Spleen (tissue), 11 donors: ENCODE results near the gene GIPC1. TPM values are rescaled to one million over a fixed set of nuclear protein-coding genes. Genes with fewer than 3 reads are reported as not detected.
A peak's percentile ranks its signal among the peaks of the same experiment; 100 is the strongest.

Source experiments
- DNase-seq: peaks from one replicate; pipeline ENCODE4 v3.0.0-alpha.2; 2020
- H3K27ac ChIP-seq, 8 donors: fragments of 200-600 bp; sonication (generic) in 7 of 8; 1 replicate in 4 of 8; 2 replicates in 4 of 8; pipeline versions ENCODE4 v1.5.0 to v1.8.0; 2016 to 2021; ENCODE audit warnings: inconsistent platforms in 4 of 8, mild to moderate bottlenecking in 4 of 8, moderate library complexity in 1 of 8
- H3K27me3 ChIP-seq, 7 donors: fragments of 200-600 bp; sonication (generic) in 6 of 7; replicated peaks in 1 of 7; 1 replicate in 4 of 7; 2 replicates in 3 of 7; pipeline versions ENCODE4 v1.5.0 to v1.8.0; 2016 to 2021; ENCODE audit warnings: inconsistent platforms in 3 of 7, mild to moderate bottlenecking in 1 of 7
- H3K36me3 ChIP-seq, 6 donors: fragments of 200-600 bp; sonication (generic) in 5 of 6; 1 replicate in 4 of 6; 2 replicates in 2 of 6; pipeline versions ENCODE4 v1.5.0 to v1.8.0; 2016 to 2021; ENCODE audit warnings: inconsistent platforms in 2 of 6
- H3K4me1 ChIP-seq, 6 donors: fragments of 200-600 bp; sonication (generic) in 5 of 6; 1 replicate in 3 of 6; 2 replicates in 3 of 6; pipeline versions ENCODE4 v1.5.0 to v1.8.0; 2016 to 2021; ENCODE audit warnings: inconsistent platforms in 3 of 6
- H3K4me3 ChIP-seq, 8 donors: fragments of 200-600 bp; sonication (generic) in 7 of 8; 1 replicate in 4 of 8; 2 replicates in 4 of 8; pipeline versions ENCODE4 v1.5.0 to v1.8.0; 2016 to 2021; ENCODE audit warnings: inconsistent platforms in 4 of 8, mild to moderate bottlenecking in 4 of 8, moderate library complexity in 2 of 8
- H3K9me3 ChIP-seq, 8 donors: fragments of 200-600 bp; sonication (generic) in 7 of 8; 1 replicate in 4 of 8; 2 replicates in 4 of 8; pipeline versions ENCODE4 v1.5.0 to v1.8.0; 2016 to 2021; ENCODE audit warnings: inconsistent platforms in 4 of 8
- POLR2A ChIP-seq, 3 donors: fragments of 450-650 bp; IDR thresholded peaks; one replicate each; pipeline ENCODE4 v1.5.1; 2017; ENCODE audit warnings: antibody characterized with exemption in 3 of 3, mild to moderate bottlenecking in 1 of 3
- POLR2AphosphoS5 ChIP-seq, 3 donors: sonication (generic); formaldehyde crosslinking; IDR thresholded peaks; one replicate each; pipeline ENCODE4 v1.5.1; 2017; ENCODE audit warnings: antibody characterized with exemption in 3 of 3
- WGBS, 5 donors: extraction: QIAGEN DNeasy Blood & Tissue Kit in 3 of 5; methylation state at CpG; one replicate each; pipeline versions ENCODE4 v1.1.5 to v1.1.7; 2013 to 2018; 5-methylcytosine and 5-hydroxymethylcytosine counted together
- intact Hi-C: fragments of 100-400 bp; cut with DNase I; formaldehyde crosslinking; loops from one replicate; pipeline ENCODE4 v1.15.0; 2023; ENCODE audit warnings: low total_unique reads
- polyA plus RNA-seq, 3 donors: library from polyadenylated mRNA; stranded (reverse); fragments of 200-250 nt; gene quantifications; one replicate each; pipeline ENCODE4 v1.2.1, GENCODE V29; 2013
- total RNA-seq, 7 donors: library from RNA; depleted of rRNA in 3 of 7; stranded (reverse); fragments of >200 nt in 3 of 7; fragmentation: NEBNext Ultra II Directional in 4 of 7; extraction: Animal tissue kit (Norgen Biotek cat#: 25700) in 4 of 7; gene quantifications; one replicate each; pipeline versions ENCODE4 v1.1.0 to v1.2.1, GENCODE V29; 2016 to 2021
- TF ChIP-seq, protein P1 (sequence below), 11 experiments: fragments of 200-600 bp in 7 of 11; fragments of 450-650 bp in 4 of 11; sonication (generic) in 4 of 11; IDR thresholded peaks in 8 of 11; conservative IDR thresholded peaks in 3 of 11; 1 replicate in 7 of 11; 2 replicates in 4 of 11; pipeline versions ENCODE4 v1.4.0 to v1.8.0; 2016 to 2021; ENCODE audit warnings: antibody characterized with exemption in 11 of 11, inconsistent platforms in 4 of 11, mild to moderate bottlenecking in 1 of 11
- donor health status: healthy with polysubstance abuse.
- donor health status: DM: no; HTN: no; CAD: no; lungs with moderate emphysema.
- donor health status: DM: no; HTN: no; CAD: no.
- donor health status: Bipolar disorder and iron deficiency.
- donor health status: healthy.
- donor health status: DM: no; HTN: no; CAD: no.
- donor health status: DM: yes; HTN: yes; CAD: no.

The GIPC1 gene
- total and polyA plus RNA-seq, 10 donors, result 17.1 to 58.1 (median 30.7) TPM

DNA sequence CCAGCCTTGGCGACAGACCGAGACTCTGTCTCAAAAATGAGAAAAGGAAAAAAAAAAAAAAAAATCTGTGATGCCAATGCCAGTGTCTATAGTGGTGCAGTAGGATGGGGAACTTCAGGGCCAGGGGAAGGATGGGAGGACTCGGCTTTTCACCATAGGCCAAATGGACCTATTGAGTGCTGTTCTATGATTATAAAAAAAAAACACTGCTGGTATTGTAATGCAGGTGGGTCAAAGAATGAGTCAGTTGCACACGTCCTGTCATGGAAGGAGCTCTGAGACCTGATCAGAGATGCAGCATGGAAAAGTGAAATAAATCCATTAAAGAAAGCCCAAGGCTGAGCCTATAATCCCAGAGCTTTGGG lies 15.3 kb upstream of the GIPC1 start:
- Histone ChIP-seq H3K27me3 (no peaks in the 10 kb centered on the region), H3K27ac (peak overlapping the region in 6 of 8 donors; percentile 54 to 87 (median 74)), H3K9me3 (no peaks in the 10 kb centered on the region), H3K4me3 (no peak overlapping the region), H3K36me3 (peaks cover 0 to 35% (median 26%) of the 10 kb centered on the region in 6 donors), H3K4me1 (peaks cover 27 to 90% (median 58%) of the 10 kb centered on the region in 6 donors)
- intact Hi-C loops, result no loop called here
- WGBS, 5 donors, result 62 to 86% (median 73%) methylated on average over 4 of the region's 4 CpGs
- TF ChIP-seq POLR2A (IDR thresholded peaks at IDR 0.05) (no peak), POLR2AphosphoS5 (IDR thresholded peaks at IDR 0.05) (no peak)
- TF ChIP-seq, protein P1, sequence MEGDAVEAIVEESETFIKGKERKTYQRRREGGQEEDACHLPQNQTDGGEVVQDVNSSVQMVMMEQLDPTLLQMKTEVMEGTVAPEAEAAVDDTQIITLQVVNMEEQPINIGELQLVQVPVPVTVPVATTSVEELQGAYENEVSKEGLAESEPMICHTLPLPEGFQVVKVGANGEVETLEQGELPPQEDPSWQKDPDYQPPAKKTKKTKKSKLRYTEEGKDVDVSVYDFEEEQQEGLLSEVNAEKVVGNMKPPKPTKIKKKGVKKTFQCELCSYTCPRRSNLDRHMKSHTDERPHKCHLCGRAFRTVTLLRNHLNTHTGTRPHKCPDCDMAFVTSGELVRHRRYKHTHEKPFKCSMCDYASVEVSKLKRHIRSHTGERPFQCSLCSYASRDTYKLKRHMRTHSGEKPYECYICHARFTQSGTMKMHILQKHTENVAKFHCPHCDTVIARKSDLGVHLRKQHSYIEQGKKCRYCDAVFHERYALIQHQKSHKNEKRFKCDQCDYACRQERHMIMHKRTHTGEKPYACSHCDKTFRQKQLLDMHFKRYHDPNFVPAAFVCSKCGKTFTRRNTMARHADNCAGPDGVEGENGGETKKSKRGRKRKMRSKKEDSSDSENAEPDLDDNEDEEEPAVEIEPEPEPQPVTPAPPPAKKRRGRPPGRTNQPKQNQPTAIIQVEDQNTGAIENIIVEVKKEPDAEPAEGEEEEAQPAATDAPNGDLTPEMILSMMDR (IDR thresholded peaks at IDR 0.05 in 8 of 11, conservative IDR thresholded peaks at IDR 0.05 in 3 of 11), result no peak
- no peak for DNase-seq

DNA sequence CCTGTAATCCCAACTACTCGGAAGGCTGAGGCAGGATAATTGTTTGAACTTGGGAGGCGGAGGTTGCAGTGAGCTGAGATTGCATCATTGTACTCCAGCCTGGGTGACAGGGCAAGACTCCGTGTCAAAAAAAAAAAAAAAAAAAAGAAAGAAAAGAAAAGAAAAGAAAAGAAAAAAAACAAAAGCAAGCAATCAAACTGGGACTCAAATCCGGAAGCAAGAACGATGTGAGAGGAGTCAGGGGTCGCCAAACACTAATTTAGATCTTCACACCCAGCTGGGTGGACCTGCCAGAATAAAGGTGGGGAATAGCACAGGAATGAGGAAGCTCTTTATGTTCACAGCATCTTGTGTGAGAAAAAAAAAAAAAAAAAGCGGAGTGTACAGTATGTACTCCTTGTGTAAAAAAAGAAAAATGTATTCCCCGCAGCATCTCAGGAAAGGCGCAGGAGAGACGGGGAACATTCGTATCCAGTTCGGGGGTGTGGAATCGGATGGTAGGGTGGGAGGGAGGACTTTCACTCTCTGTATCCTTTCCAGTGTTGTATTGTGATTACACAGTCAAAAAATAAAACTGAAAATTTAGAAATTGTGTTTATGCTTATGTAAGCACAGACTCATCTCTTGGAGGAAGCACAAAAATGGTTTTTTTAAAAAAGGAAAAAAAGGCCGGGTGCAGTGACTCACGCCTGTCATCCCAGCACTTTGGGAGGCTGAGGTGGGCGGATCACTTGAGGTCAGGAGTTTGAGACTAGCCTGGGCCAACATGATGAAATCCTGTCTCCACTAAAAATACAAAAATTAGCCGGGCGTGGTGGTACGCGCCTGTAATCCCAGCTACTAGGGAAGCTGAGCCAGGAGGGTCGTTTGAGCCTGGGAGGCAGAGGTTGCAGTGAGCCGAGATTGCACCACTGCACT lies 14.6 kb upstream of the GIPC1 start:
- Histone ChIP-seq H3K36me3 (peaks cover 0 to 28% (median 19%) of the 10 kb centered on the region in 6 donors), H3K4me3 (no peak overlapping the region), H3K4me1 (peaks cover 20 to 90% (median 51%) of the 10 kb centered on the region in 6 donors), H3K27ac (peak overlapping the region in 7 of 8 donors; percentile 22 to 87 (median 70)), H3K9me3 (no peaks in the 10 kb centered on the region), H3K27me3 (peaks cover 0 to 2% (median 0%) of the 10 kb centered on the region in 7 donors)
- TF ChIP-seq POLR2AphosphoS5 (IDR thresholded peaks at IDR 0.05) (no peak), POLR2A (IDR thresholded peaks at IDR 0.05) (no peak)
- TF ChIP-seq, protein P1 (IDR thresholded peaks at IDR 0.05 in 8 of 11, conservative IDR thresholded peaks at IDR 0.05 in 3 of 11), result no peak
- DNase-seq, result no peak
- intact Hi-C loops, result no loop called here
- WGBS, 5 donors, result 58 to 75% (median 62%) methylated on average over 22 of the region's 22 CpGs

DNA sequence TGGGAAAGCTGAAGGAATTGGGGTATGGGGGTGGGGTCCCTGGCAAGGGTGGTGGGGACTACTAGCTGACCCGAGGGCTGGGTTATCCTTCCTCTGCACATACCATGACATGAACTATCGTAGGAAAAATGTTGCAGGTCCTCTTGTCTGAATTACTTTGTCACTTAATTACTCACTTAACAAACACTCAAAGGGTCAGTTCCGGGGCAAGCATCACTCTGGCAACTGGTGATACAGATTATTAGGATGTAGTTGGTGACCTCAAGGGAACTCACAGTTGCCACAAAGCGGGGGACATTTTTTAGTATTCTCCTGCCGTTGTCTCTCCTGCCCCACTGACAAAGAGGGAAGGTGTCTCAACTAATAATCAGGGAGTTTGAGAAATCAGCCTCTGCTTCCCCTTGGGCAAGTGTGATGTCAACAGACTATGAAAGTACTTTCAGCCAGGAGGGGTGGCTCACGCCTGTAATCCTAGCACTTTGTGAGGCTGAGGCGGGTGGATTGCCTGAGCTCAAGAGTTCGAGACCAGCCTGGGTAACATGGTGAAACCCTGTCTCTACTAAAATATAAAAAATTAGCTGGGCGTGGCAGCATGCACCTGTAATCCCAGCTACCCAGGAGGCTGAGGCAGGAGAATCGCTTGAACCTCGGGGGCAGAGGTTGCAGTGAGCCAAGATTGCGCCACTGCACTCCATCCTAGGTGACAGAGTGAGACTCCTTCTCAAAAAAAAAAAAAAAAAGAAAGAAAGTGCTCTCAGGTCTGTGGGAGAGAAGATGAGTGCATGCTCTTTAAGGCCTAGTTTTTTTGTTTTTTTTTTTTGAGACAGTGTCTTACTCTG lies 12.0 kb upstream of the GIPC1 start:
- WGBS, 5 donors, result 46 to 67% (median 58%) methylated on average over 12 of the region's 12 CpGs
- peak overlapping the region in 7 of 8 donors; percentile 1 to 87 (median 56) for H3K27ac ChIP-seq
- peaks cover 0 to 2% (median 0%) of the 10 kb centered on the region in 6 donors for H3K36me3 ChIP-seq
- peak in 1 of 3 donors; percentile 14 for TF ChIP-seq POLR2AphosphoS5 (IDR thresholded peaks at IDR 0.05)
- no peak for TF ChIP-seq POLR2A (IDR thresholded peaks at IDR 0.05)
- TF ChIP-seq, protein P1 (IDR thresholded peaks at IDR 0.05 in 8 of 11, conservative IDR thresholded peaks at IDR 0.05 in 3 of 11), result no peak
- peaks cover 0 to 76% (median 29%) of the 10 kb centered on the region in 6 donors for H3K4me1 ChIP-seq
- H3K27me3 ChIP-seq, result peaks cover 0 to 7% (median 0%) of the 10 kb centered on the region in 7 donors
- intact Hi-C loops, result no loop called here
- no peak for DNase-seq
- no peaks in the 10 kb centered on the region for H3K9me3 ChIP-seq
- no peak overlapping the region for H3K4me3 ChIP-seq
